ENCODE results near the gene RNF8.

Gene RNF8

DNA sequence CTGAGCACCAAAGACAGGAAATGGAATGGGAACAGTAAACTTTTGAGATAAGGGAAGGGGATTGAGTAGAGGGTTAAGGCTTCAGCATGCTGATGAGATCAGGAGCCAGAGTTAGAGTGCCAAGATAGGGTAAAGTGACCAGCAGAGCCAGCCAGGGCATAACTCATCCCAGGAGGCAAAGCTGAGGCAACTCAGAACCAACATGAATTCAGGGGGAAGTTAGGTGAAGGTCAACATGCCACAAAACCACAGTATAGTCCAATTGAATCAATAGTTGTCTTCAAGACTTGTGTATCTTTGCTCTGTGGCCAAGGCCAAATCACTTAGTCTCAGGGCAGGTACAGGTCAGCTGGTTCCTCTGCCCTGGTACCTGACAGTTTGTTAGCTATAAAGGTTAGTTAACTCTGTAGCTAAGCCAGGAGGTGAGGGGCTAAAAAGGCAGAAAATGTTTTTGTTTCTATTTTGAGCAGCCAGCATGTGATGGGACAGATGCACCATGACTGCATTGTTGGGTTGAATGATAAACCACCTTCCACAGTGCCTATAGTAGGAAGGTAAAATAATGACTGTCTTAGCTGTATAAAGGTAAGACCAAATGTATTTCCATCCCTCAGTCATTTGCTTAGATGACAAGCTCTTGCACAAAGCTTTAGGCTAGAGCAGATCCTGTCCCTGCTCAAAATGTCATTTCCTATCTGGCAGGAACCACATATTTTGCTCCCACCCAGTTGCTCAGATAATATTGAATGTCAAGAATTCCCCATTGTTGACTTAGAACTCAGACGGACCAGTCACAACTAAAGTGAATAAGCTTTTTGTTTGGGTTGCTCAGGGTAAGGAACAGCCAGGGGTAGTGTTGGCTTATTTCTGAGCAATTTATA lies 15.8 kb downstream of the RNF8 start:
- H3K4me1 Mint-ChIP-seq = peaks cover 50% of the 10 kb centered on the region
- no peak overlapping the region for H3K27ac Mint-ChIP-seq
- no peaks in the 10 kb centered on the region for H3K9me3 Mint-ChIP-seq
- no peak overlapping the region for H3K4me3 Mint-ChIP-seq
- TF ChIP-seq, protein P1, sequence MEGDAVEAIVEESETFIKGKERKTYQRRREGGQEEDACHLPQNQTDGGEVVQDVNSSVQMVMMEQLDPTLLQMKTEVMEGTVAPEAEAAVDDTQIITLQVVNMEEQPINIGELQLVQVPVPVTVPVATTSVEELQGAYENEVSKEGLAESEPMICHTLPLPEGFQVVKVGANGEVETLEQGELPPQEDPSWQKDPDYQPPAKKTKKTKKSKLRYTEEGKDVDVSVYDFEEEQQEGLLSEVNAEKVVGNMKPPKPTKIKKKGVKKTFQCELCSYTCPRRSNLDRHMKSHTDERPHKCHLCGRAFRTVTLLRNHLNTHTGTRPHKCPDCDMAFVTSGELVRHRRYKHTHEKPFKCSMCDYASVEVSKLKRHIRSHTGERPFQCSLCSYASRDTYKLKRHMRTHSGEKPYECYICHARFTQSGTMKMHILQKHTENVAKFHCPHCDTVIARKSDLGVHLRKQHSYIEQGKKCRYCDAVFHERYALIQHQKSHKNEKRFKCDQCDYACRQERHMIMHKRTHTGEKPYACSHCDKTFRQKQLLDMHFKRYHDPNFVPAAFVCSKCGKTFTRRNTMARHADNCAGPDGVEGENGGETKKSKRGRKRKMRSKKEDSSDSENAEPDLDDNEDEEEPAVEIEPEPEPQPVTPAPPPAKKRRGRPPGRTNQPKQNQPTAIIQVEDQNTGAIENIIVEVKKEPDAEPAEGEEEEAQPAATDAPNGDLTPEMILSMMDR (IDR thresholded peaks at IDR 0.05; ENCODE audit: unreplicated experiment in 3 of 3) = no peak
- peaks cover 31% of the 10 kb centered on the region for H3K36me3 Mint-ChIP-seq (ENCODE audit: low read depth)
- no peaks in the 10 kb centered on the region for H3K27me3 Mint-ChIP-seq (ENCODE audit: low read depth)

DNA sequence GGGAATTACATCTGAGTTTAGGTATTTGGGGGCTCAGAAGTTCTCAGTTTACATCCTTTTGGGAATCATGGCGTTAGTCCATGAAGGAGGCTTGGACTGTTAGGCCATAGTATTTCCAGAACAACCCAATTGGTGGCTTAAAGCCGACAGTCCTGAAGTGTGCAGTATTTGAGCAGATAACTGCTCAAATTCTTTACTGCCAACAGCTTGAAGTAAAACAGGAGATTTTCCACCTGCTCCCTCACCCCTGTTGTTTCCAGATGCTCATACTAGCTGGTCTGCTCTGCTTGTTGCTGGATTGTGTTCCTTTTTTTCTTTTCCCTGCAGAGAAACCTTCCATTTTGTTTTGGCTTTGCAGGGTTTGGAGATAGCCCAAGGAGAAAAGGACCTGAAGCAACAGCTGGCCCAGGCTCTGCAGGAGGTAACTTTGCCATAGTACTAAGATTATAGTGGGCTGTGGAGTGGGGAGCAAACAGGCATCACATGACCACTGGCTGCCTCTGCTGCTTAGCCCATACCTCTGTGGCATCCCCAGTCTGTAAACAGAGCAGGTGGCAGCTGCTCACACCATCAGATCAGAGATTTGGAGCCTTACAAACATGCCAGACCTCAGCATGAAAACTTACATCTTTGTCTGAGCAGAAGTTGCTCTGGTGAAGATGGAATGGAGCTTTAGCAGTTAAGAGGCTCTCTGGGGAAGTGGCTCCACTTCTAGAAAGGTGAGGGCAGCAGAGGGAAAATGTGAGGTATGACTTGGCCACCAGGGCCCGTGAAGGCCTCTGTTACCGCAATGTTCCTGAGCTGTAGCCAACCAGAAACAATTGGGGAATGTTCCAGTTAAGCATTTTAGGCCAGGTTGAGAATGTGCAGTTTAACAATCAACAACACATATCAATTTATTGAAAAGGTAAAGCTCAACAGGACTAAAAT lies 17.6 kb downstream of the RNF8 start:
- H3K4me1 Mint-ChIP-seq = peaks cover 42% of the 10 kb centered on the region
- no peaks in the 10 kb centered on the region for H3K9me3 Mint-ChIP-seq
- H3K36me3 Mint-ChIP-seq (ENCODE audit: low read depth) = peaks cover 48% of the 10 kb centered on the region
- H3K27me3 Mint-ChIP-seq (ENCODE audit: low read depth) = no peaks in the 10 kb centered on the region
- TF ChIP-seq, protein P1 (IDR thresholded peaks at IDR 0.05; ENCODE audit: unreplicated experiment in 3 of 3) = no peak
- H3K4me3 Mint-ChIP-seq = no peak overlapping the region
- peak overlapping the region in 1 of 3 experiments; percentile 4 for H3K27ac Mint-ChIP-seq

GRCh38 chr6:37372116-37372515 lies 18.3 kb downstream of the RNF8 start:
- TF ChIP-seq, protein P1 (IDR thresholded peaks at IDR 0.05; ENCODE audit: unreplicated experiment in 3 of 3) = no peak
- Mint-ChIP-seq H3K36me3 (ENCODE audit: low read depth) (peaks cover 49% of the 10 kb centered on the region), H3K4me3 (no peak overlapping the region), H3K9me3 (no peaks in the 10 kb centered on the region), H3K27ac (no peak overlapping the region), H3K27me3 (ENCODE audit: low read depth) (no peaks in the 10 kb centered on the region), H3K4me1 (peaks cover 35% of the 10 kb centered on the region)

GRCh38 chr6:37373822-37374471 lies 20.2 kb downstream of the RNF8 start:
- H3K4me1 Mint-ChIP-seq = peaks cover 24% of the 10 kb centered on the region
- peaks cover 52% of the 10 kb centered on the region for H3K36me3 Mint-ChIP-seq (ENCODE audit: low read depth)
- H3K4me3 Mint-ChIP-seq = no peak overlapping the region
- H3K9me3 Mint-ChIP-seq = no peaks in the 10 kb centered on the region
- H3K27me3 Mint-ChIP-seq (ENCODE audit: low read depth) = no peaks in the 10 kb centered on the region
- TF ChIP-seq, protein P1 (IDR thresholded peaks at IDR 0.05; ENCODE audit: unreplicated experiment in 3 of 3) = no peak
- H3K27ac Mint-ChIP-seq = no peak overlapping the region

DNA sequence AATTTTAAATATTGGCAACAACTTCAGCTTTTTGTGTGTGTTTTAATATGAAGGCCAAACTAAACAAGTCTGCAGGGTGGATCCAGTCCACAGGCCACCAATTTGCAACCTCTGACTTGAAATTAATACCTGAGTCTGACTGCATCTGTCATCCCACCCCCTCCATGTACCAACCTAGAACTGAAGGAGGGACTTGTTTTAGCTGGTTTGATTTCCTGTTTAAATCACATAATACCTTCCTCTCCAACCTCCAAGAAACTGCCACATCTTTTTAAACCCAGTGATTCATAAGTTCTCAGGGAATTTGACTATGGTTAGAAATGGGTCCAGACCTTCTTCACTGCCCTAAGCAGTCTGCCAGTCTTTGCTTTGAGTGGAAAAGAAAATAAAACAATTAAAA lies 21.6 kb downstream of the RNF8 start:
- TF ChIP-seq, protein P1 (IDR thresholded peaks at IDR 0.05; ENCODE audit: unreplicated experiment in 3 of 3) = no peak
- no peak overlapping the region for H3K4me3 Mint-ChIP-seq
- peaks cover 43% of the 10 kb centered on the region for H3K36me3 Mint-ChIP-seq (ENCODE audit: low read depth)
- H3K27me3 Mint-ChIP-seq (ENCODE audit: low read depth) = no peaks in the 10 kb centered on the region
- no peaks in the 10 kb centered on the region for H3K9me3 Mint-ChIP-seq
- no peak overlapping the region for H3K27ac Mint-ChIP-seq
- peaks cover 12% of the 10 kb centered on the region for H3K4me1 Mint-ChIP-seq
